IMR-90 (cell line): ENCODE measurements around the gene LUC7L. TPM values are rescaled to one million over a fixed set of nuclear protein-coding genes. Genes with fewer than 3 reads are reported as not detected.
A peak's percentile ranks its signal among the peaks of the same experiment; 100 is the strongest.

Experiments used
- ATAC-seq: fragments of 200-7000 bp; cut with Tn5 transposase; 2 replicates; pipeline ENCODE4 v1.9.1; 2020; ENCODE audit warnings: low read depth, mild to moderate bottlenecking, moderate library complexity
- BruUV-seq: library from RNA; stranded (reverse); fragments of 400-500 nt; replicated peaks from 2 replicates; lab custom pipeline; 2021; lab: Mats Ljungman, UMichigan
- CTCF ChIA-PET: fragments of 300-600 bp; formaldehyde crosslinking; extraction: SDS; loops from one replicate; lab custom pipeline; 2021; ENCODE audit warnings: antibody characterized with exemption; lab: Yijun Ruan, JAX
- POLR2A ChIA-PET: fragments of 300-600 bp; sonication (Branson Sonifier 250); formaldehyde crosslinking; loops from one replicate; lab custom pipeline; 2022; ENCODE audit warnings: antibody characterized with exemption; ENCODE audit not compliant: unreplicated experiment; lab: Charles Lee
- DNase-seq: peaks from one replicate; pipeline ENCODE4 v3.0.0; 2013
- H2AFZ ChIP-seq: replicated peaks from 2 replicates; pipeline ENCODE3; 2013; ENCODE audit warnings: low read length, mild to moderate bottlenecking; ENCODE audit not compliant: poor library complexity
- H2AK5ac ChIP-seq: 2 replicates; pipeline ENCODE4 v1.6.1; 2013; ENCODE audit warnings: low read depth, low read length, inconsistent platforms
- H2AK9ac ChIP-seq: replicated peaks from 2 replicates; pipeline ENCODE3; 2013; ENCODE audit warnings: mild to moderate bottlenecking, low read depth, low read length, moderate library complexity; ENCODE audit not compliant: poor library complexity
- H2BK120ac ChIP-seq: 2 replicates; pipeline ENCODE4 v1.6.1; 2013; ENCODE audit warnings: low read depth, low read length, inconsistent platforms
- H2BK15ac ChIP-seq: 3 replicates; pipeline ENCODE4 v1.6.1; 2013; ENCODE audit warnings: low read depth, low read length, inconsistent platforms
- H2BK20ac ChIP-seq: 2 replicates; pipeline ENCODE4 v1.6.1; 2013; ENCODE audit warnings: low read depth, mild to moderate bottlenecking, inconsistent platforms, low read length, moderate library complexity
- H2BK5ac ChIP-seq: 2 replicates; pipeline ENCODE4 v1.6.1; 2013; ENCODE audit warnings: mild to moderate bottlenecking, low read depth, low read length, inconsistent platforms; ENCODE audit not compliant: poor library complexity, severe bottlenecking
- H3K14ac ChIP-seq: replicated peaks from 2 replicates; pipeline ENCODE4 v1.6.1; 2013; ENCODE audit warnings: low read depth, low read length, inconsistent platforms
- H3K18ac ChIP-seq: 2 replicates; pipeline ENCODE4 v1.6.1; 2013; ENCODE audit warnings: low read depth, low read length, control low read depth
- H3K23ac ChIP-seq: 2 replicates; pipeline ENCODE4 v1.6.1; 2013; ENCODE audit warnings: low read depth, low read length, inconsistent platforms
- H3K27ac ChIP-seq: 2 replicates; pipeline ENCODE4 v1.5.1; 2013; ENCODE audit warnings: mild to moderate bottlenecking, control low read depth, low read length; ENCODE audit not compliant: insufficient read depth
- H3K27me3 ChIP-seq: 2 replicates; pipeline ENCODE4 v1.6.1; 2013; ENCODE audit warnings: low read length; ENCODE audit not compliant: control insufficient read depth, insufficient read depth
- H3K36me3 ChIP-seq: 2 replicates; pipeline ENCODE4 v1.6.1; 2013; ENCODE audit warnings: low read length, mixed read lengths; ENCODE audit not compliant: control insufficient read depth, insufficient read depth
- H3K4ac ChIP-seq: 2 replicates; pipeline ENCODE4 v1.6.1; 2013; ENCODE audit warnings: low read depth, low read length, inconsistent platforms
- H3K4me1 ChIP-seq: 2 replicates; pipeline ENCODE4 v1.6.1; 2013; ENCODE audit warnings: low read length, mixed read lengths; ENCODE audit not compliant: control insufficient read depth, insufficient read depth
- H3K4me2 ChIP-seq: 2 replicates; pipeline ENCODE4 v1.6.1; 2013; ENCODE audit warnings: low read depth, mild to moderate bottlenecking, control low read depth, low read length, moderate library complexity
- H3K4me3 ChIP-seq: 2 replicates; pipeline ENCODE4 v1.5.1; 2013; ENCODE audit warnings: low read depth, mild to moderate bottlenecking, control low read depth, low read length, moderate library complexity; ENCODE audit not compliant: insufficient read depth
- H3K56ac ChIP-seq: 2 replicates; pipeline ENCODE4 v1.6.1; 2013; ENCODE audit warnings: low read length, inconsistent platforms; ENCODE audit not compliant: insufficient read depth; ENCODE audit errors: extremely low read depth
- H3K79me1 ChIP-seq, 2 experiments: 2 replicates each; pipeline ENCODE4 v1.6.1; 2013; ENCODE audit warnings: low read length in 2 of 2, inconsistent platforms in 1 of 2, low read depth in 1 of 2
- H3K9ac ChIP-seq: 2 replicates; pipeline ENCODE4 v1.6.1; 2013; ENCODE audit warnings: low read depth, low read length, control low read depth
- H3K9me1 ChIP-seq: 2 replicates; pipeline ENCODE4 v1.6.1; 2013; ENCODE audit warnings: low read length, inconsistent platforms; ENCODE audit not compliant: insufficient read depth
- H3K9me3 ChIP-seq: 2 replicates; pipeline ENCODE4 v1.6.1; 2013; ENCODE audit warnings: low read length; ENCODE audit not compliant: control insufficient read depth, insufficient read depth
- H4K20me1 ChIP-seq: 2 replicates; pipeline ENCODE4 v1.6.1; 2013; ENCODE audit warnings: low read length, inconsistent platforms; ENCODE audit not compliant: insufficient read depth
- H4K5ac ChIP-seq: 2 replicates; pipeline ENCODE4 v1.6.1; 2013; ENCODE audit warnings: mild to moderate bottlenecking, low read depth, low read length, control low read depth
- H4K8ac ChIP-seq, 2 experiments: 2 replicates each; pipeline ENCODE4 v1.6.1; 2013; ENCODE audit warnings: low read depth in 2 of 2, low read length in 2 of 2, control low read depth in 1 of 2, inconsistent platforms in 1 of 2
- H4K91ac ChIP-seq: 2 replicates; pipeline ENCODE4 v1.6.1; 2013; ENCODE audit warnings: low read depth, low read length, inconsistent platforms; ENCODE audit not compliant: insufficient read depth
- BHLHE40 ChIP-seq: fragments of 150-350 bp; IDR thresholded peaks from 2 replicates; pipeline ENCODE4 v1.6.1; 2016; ENCODE audit warnings: mild to moderate bottlenecking, low read depth, low read length
- CEBPB ChIP-seq: IDR thresholded peaks from 2 replicates; pipeline ENCODE4 v1.6.1; 2012; ENCODE audit warnings: low read depth, low read length, improper control_type of control experiment
- FOS ChIP-seq: fragments of 150-350 bp; IDR thresholded peaks from 2 replicates; pipeline ENCODE4 v1.6.1; 2016; ENCODE audit warnings: low read depth, low read length
- MAZ ChIP-seq: IDR thresholded peaks from 2 replicates; pipeline ENCODE4 v1.6.1; 2012; ENCODE audit warnings: low read depth, mild to moderate bottlenecking, low read length, improper control_type of control experiment, moderate library complexity, borderline replicate concordance
- MXI1 ChIP-seq: IDR thresholded peaks from 2 replicates; pipeline ENCODE4 v1.6.1; 2012; ENCODE audit warnings: low read depth, mild to moderate bottlenecking, low read length, moderate library complexity, borderline replicate concordance
- SMC3 ChIP-seq: fragments of 150-350 bp; IDR thresholded peaks from 2 replicates; pipeline ENCODE4 v1.6.1; 2016; ENCODE audit warnings: low read depth, mild to moderate bottlenecking, antibody characterized with exemption, low read length, moderate library complexity
- WGBS, 2 experiments: methylation state at CpG; one replicate each; pipeline versions ENCODE4 v1.1.5 to v1.1.7; 2013; ENCODE audit warnings: missing lambda C conversion rate in 2 of 2; ENCODE audit not compliant: insufficient read length in 1 of 2; ENCODE audit errors: extremely low coverage in 2 of 2; 5-methylcytosine and 5-hydroxymethylcytosine counted together
- dilution Hi-C: fragments of 300-500 bp; cut with HindIII; formaldehyde crosslinking; loops from one replicate; pipeline ENCODE4 v1.14.3; 2018; ENCODE audit warnings: low sequenced_read_pairs; ENCODE audit not compliant: unreplicated experiment
- in situ Hi-C: fragments of 300-500 bp; cut with MboI; formaldehyde crosslinking; loops from 3 replicates; pipeline ENCODE4 v1.14.3; 2019; ENCODE audit warnings: low sequenced_read_pairs, inconsistent platforms, mixed read lengths
- intact Hi-C: fragments of 100-400 bp; cut with micrococcal nuclease; formaldehyde crosslinking; loops from 2 replicates; pipeline ENCODE4 v1.10.0; 2022
- polyA plus RNA-seq, 3 experiments: library from polyadenylated mRNA; depleted of rRNA; stranded (reverse); fragments of >200 nt; gene quantifications; 2 replicates each; pipeline ENCODE4 v1.2.3, GENCODE V29; 2012; ENCODE audit warnings: low replicate concordance in 1 of 3
- total RNA-seq: library from RNA; depleted of rRNA; stranded (reverse); fragments of >200 nt; gene quantifications from 2 replicates; pipeline ENCODE4 v1.2.3, GENCODE V29; 2012
- TF ChIP-seq, protein P1 (sequence below): fragments of 150-350 bp; IDR thresholded peaks from 2 replicates; pipeline ENCODE4 v1.6.1; 2017; ENCODE audit warnings: mild to moderate bottlenecking, antibody characterized with exemption, low read length, low read depth
- TF ChIP-seq, protein P2 (sequence below): conservative IDR thresholded peaks from 2 replicates; pipeline ENCODE4 v1.5.1; 2012; ENCODE audit warnings: mild to moderate bottlenecking, low read depth, low read length, improper control_type of control experiment
- TF ChIP-seq, protein P3 (sequence below): fragments of 150-350 bp; IDR thresholded peaks from 2 replicates; pipeline ENCODE4 v1.6.1; 2016; ENCODE audit warnings: low read depth, mild to moderate bottlenecking, low read length, moderate library complexity, borderline replicate concordance

LUC7L gene
- total and polyA plus RNA-seq, 2 of the 4 experiments (the other 2 are of a cell fraction), result 21.5 to 55.6 TPM

DNA sequence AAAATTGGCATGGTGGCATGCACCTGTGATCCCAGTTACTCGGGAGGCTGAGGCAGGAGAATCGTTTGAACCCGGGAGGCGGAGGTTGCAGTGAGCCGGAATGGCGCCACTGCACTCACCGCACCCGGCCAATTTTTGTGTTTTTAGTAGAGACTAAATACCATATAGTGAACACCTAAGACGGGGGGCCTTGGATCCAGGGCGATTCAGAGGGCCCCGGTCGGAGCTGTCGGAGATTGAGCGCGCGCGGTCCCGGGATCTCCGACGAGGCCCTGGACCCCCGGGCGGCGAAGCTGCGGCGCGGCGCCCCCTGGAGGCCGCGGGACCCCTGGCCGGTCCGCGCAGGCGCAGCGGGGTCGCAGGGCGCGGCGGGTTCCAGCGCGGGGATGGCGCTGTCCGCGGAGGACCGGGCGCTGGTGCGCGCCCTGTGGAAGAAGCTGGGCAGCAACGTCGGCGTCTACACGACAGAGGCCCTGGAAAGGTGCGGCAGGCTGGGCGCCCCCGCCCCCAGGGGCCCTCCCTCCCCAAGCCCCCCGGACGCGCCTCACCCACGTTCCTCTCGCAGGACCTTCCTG lies 49.1 kb downstream of the LUC7L start, which contains the start of gene HBQ1 (continued):
- no peak for TF ChIP-seq CEBPB

DNA sequence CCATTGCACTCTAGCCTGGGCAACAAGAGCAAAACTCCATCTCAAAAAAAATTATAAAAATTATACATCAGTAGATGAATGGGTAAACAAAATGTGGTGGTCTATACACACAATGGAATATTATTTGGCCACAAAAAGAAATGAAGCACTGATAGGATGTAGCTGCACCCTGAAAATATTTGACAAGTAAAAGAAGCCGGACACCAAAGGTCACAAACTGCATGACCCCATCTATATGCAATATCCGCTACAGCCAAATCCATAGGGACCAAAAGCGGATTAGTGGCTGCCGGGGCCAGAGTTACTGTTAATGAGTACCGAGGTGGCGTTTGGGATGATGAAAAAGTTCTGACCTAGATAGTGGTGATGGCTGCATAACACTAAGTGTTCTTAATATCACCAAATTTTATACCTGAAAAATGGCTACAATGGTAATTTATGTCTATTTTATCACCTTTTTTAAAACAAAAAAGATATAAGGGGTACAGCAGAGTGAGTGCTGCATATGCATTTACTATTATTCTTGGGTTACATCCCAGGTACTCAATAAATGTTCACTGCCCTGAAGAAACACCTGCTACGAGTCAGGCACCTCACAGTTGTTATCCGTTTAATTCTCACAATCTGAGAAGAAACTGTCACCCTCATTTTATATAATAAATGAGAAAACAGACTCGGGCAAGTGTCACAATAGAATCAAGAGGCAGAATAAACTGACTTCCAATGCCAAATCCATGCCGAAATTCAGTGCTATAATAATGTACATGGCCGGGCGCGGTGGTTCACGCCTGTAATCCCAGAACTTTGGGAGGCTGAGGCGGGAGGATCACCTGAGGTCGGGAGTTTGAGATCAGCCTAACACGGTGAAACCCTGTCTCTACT lies 49.8 kb downstream of the LUC7L start:
- no peak for ATAC-seq
- no peak for DNase-seq
- H2AK5ac ChIP-seq, result no peak overlapping the region
- CTCF ChIA-PET, result interaction anchor here (1.0 kb wide), 1 partner anchor 75 kb away, joined by 5 read pairs; no protein-coding TSS in a partner anchor
- no peak for TF ChIP-seq CEBPB
- TF ChIP-seq, protein P1, sequence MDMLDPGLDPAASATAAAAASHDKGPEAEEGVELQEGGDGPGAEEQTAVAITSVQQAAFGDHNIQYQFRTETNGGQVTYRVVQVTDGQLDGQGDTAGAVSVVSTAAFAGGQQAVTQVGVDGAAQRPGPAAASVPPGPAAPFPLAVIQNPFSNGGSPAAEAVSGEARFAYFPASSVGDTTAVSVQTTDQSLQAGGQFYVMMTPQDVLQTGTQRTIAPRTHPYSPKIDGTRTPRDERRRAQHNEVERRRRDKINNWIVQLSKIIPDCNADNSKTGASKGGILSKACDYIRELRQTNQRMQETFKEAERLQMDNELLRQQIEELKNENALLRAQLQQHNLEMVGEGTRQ, result no peak
- TF ChIP-seq MXI1, result no peak
- TF ChIP-seq BHLHE40, result no peak
- TF ChIP-seq MAZ, result no peak
- no peak for TF ChIP-seq FOS
- TF ChIP-seq SMC3, result no peak
- TF ChIP-seq, protein P2, sequence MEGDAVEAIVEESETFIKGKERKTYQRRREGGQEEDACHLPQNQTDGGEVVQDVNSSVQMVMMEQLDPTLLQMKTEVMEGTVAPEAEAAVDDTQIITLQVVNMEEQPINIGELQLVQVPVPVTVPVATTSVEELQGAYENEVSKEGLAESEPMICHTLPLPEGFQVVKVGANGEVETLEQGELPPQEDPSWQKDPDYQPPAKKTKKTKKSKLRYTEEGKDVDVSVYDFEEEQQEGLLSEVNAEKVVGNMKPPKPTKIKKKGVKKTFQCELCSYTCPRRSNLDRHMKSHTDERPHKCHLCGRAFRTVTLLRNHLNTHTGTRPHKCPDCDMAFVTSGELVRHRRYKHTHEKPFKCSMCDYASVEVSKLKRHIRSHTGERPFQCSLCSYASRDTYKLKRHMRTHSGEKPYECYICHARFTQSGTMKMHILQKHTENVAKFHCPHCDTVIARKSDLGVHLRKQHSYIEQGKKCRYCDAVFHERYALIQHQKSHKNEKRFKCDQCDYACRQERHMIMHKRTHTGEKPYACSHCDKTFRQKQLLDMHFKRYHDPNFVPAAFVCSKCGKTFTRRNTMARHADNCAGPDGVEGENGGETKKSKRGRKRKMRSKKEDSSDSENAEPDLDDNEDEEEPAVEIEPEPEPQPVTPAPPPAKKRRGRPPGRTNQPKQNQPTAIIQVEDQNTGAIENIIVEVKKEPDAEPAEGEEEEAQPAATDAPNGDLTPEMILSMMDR, result no peak
- TF ChIP-seq, protein P3, sequence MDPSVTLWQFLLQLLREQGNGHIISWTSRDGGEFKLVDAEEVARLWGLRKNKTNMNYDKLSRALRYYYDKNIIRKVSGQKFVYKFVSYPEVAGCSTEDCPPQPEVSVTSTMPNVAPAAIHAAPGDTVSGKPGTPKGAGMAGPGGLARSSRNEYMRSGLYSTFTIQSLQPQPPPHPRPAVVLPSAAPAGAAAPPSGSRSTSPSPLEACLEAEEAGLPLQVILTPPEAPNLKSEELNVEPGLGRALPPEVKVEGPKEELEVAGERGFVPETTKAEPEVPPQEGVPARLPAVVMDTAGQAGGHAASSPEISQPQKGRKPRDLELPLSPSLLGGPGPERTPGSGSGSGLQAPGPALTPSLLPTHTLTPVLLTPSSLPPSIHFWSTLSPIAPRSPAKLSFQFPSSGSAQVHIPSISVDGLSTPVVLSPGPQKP, result no peak
- H2BK120ac ChIP-seq, result no peak overlapping the region
- no peak overlapping the region for H3K18ac ChIP-seq
- POLR2A ChIA-PET, result no interaction called here
- no peak overlapping the region for H3K4ac ChIP-seq
- H3K9ac ChIP-seq, result no peak overlapping the region
- dilution Hi-C loops (no loop called here), intact Hi-C loops (loop anchor here (5.0 kb wide), 1 partner anchor 42 kb away; the partner anchor contains the start of gene NPRL3), in situ Hi-C loops (loop anchor here (5.0 kb wide), 1 partner anchor 72 kb away; no protein-coding TSS in a partner anchor)
- H2AFZ ChIP-seq, result no peak overlapping the region
- no peak overlapping the region for H2BK15ac ChIP-seq
- H3K56ac ChIP-seq, result no peak overlapping the region
- H3K27ac ChIP-seq, result no peak overlapping the region
- peaks cover 3% of the 10 kb centered on the region; the same call in 1 of the 2 replicates for H3K36me3 ChIP-seq
- no peak overlapping the region for H4K8ac ChIP-seq
- 0 out of 2 replicates have a peak overlapping the region, but pooled peaks have one; percentile 55 for H3K4me2 ChIP-seq
- no peak overlapping the region for H3K4me3 ChIP-seq
- no peak overlapping the region for H3K14ac ChIP-seq
- peaks cover 18% of the 10 kb centered on the region for H4K20me1 ChIP-seq
- no peak overlapping the region for H2BK20ac ChIP-seq
- 0 out of 4 replicates have a peak, but pooled peaks cover 0 to 4% of the 10 kb centered on the region in 2 experiments for H3K79me1 ChIP-seq
- WGBS, 2 experiments, result 85% methylated on average over 5 of the region's 17 CpGs; no CpG with 5 or more reads in 1 of the 2 experiments
- H4K5ac ChIP-seq, result no peak overlapping the region
- no peak overlapping the region for H4K91ac ChIP-seq
- H3K27me3 ChIP-seq, result peaks cover 37% of the 10 kb centered on the region
- peaks cover 5% of the 10 kb centered on the region; the same call in 1 of the 2 replicates for H3K4me1 ChIP-seq
- no peak overlapping the region for H2BK5ac ChIP-seq
- H3K9me3 ChIP-seq, result 0 out of 2 replicates have a peak, but pooled peaks cover 2% of the 10 kb centered on the region
- no peak overlapping the region for H3K23ac ChIP-seq
- H2AK9ac ChIP-seq, result no peak overlapping the region
- BruUV-seq, result no TSS peak
- H3K9me1 ChIP-seq, result no peaks in the 10 kb centered on the region
